GM12878 (cell line): ENCODE data around the gene FBXO15. TPM values are rescaled to one million over a fixed set of nuclear protein-coding genes. Genes with fewer than 3 reads are reported as not detected.
A peak's percentile ranks its signal among the peaks of the same experiment; 100 is the strongest.

Experiments
- ATAC-seq: fragments of 200-7000 bp; cut with Tn5 transposase; 3 replicates; pipeline ENCODE4 v1.9.1; 2020; ENCODE audit warnings: mild to moderate bottlenecking, moderate library complexity
- BruUV-seq: library from RNA; stranded (reverse); fragments of 400-500 nt; replicated peaks from 2 replicates; lab custom pipeline; 2021; lab: Mats Ljungman, UMichigan
- CTCF ChIA-PET: fragments of 300-600 bp; sonication (Branson Sonifier 250); formaldehyde crosslinking; extraction: SDS; loops from one replicate; lab custom pipeline; 2021; ENCODE audit warnings: inconsistent platforms; lab: Yijun Ruan, JAX
- POLR2A ChIA-PET: fragments of 350-600 bp; formaldehyde crosslinking; extraction: SDS; loops from one replicate; lab custom pipeline; 2021; ENCODE audit warnings: inconsistent platforms; lab: Charles Lee
- RAD21 ChIA-PET: fragments of 300-600 bp; sonication (Branson Sonifier 250); formaldehyde crosslinking; loops from one replicate; lab custom pipeline; 2023; ENCODE audit warnings: antibody characterized with exemption; ENCODE audit not compliant: unreplicated experiment; lab: Charles Lee
- SMC1A ChIA-PET: fragments of 300-600 bp; sonication (Branson Sonifier 250); formaldehyde crosslinking; loops from one replicate; lab custom pipeline; 2023; ENCODE audit not compliant: unreplicated experiment, uncharacterized antibody; lab: Charles Lee
- DNase-seq: peaks from one replicate; pipeline ENCODE4 v3.0.0-alpha.2; 2011; ENCODE audit warnings: low read depth, low spot score
- FAIRE-seq: peaks from 3 replicates; lab custom pipeline; 2011; peaks lifted over from hg19 to GRCh38; lab: Jason Lieb, UNC
- H2AFZ ChIP-seq: 2 replicates; pipeline ENCODE4 v1.6.0; 2011; ENCODE audit warnings: low read depth, low read length, control low read depth; ENCODE audit not compliant: control insufficient read depth
- H3K27ac ChIP-seq: 2 replicates; pipeline ENCODE4 v1.5.1; 2011; ENCODE audit warnings: control low read depth; ENCODE audit not compliant: control insufficient read depth, insufficient read depth
- H3K27me3 ChIP-seq, 2 experiments: replicated peaks in 1 of 2; 2 replicates each; pipeline versions ENCODE4 v1.6.0 to v1.6.1; 2011; ENCODE audit warnings: low read length in 1 of 2; ENCODE audit not compliant: control insufficient read depth in 2 of 2, insufficient read depth in 2 of 2
- H3K36me3 ChIP-seq, 2 experiments: 2 replicates each; pipeline ENCODE4 v1.5.1; 2011; ENCODE audit warnings: low read length in 1 of 2; ENCODE audit not compliant: control insufficient read depth in 2 of 2, insufficient read depth in 2 of 2
- H3K4me1 ChIP-seq: 2 replicates; pipeline ENCODE4 v1.6.1; 2011; ENCODE audit warnings: mild to moderate bottlenecking, low read length, moderate library complexity, mixed read lengths; ENCODE audit not compliant: control insufficient read depth, insufficient read depth
- H3K4me2 ChIP-seq: 2 replicates; pipeline ENCODE4 v1.6.0; 2011; ENCODE audit warnings: control low read depth; ENCODE audit not compliant: control insufficient read depth, insufficient read depth
- H3K4me3 ChIP-seq: fragments of 200-600 bp; sonication (generic); 2 replicates; pipeline ENCODE4 v1.5.1; 2016
- H3K79me2 ChIP-seq: 2 replicates; pipeline ENCODE4 v1.6.0; 2011; ENCODE audit warnings: low read length; ENCODE audit not compliant: control insufficient read depth, insufficient read depth
- H3K9ac ChIP-seq: 2 replicates; pipeline ENCODE4 v1.8.0; 2011; ENCODE audit warnings: low read length, control low read depth, mixed read lengths; ENCODE audit not compliant: control insufficient read depth, insufficient read depth
- H3K9me3 ChIP-seq: replicated peaks from 3 replicates; pipeline ENCODE4 v1.5.1; 2011; ENCODE audit warnings: mild to moderate bottlenecking, low read length; ENCODE audit not compliant: control insufficient read depth, insufficient read depth
- H4K20me1 ChIP-seq: 2 replicates; pipeline ENCODE4 v1.6.0; 2011; ENCODE audit not compliant: control insufficient read depth, insufficient read depth
- CHD1 ChIP-seq: IDR thresholded peaks from 2 replicates; pipeline ENCODE4 v1.6.1; 2012; ENCODE audit warnings: low read depth, low read length, improper control_type of control experiment
- CHD4 ChIP-seq: fragments of 200-600 bp; sonication (generic); IDR thresholded peaks from 2 replicates; pipeline ENCODE4 v1.6.1; 2016; ENCODE audit warnings: mild to moderate bottlenecking
- CREM ChIP-seq: IDR thresholded peaks from 2 replicates; pipeline ENCODE4 v1.6.1; 2014; ENCODE audit warnings: antibody characterized with exemption, low read depth
- CUX1 ChIP-seq: IDR thresholded peaks from 2 replicates; pipeline ENCODE4 v1.6.1; 2012; ENCODE audit warnings: improper control_type of control experiment, low read depth, low read length; ENCODE audit not compliant: insufficient replicate concordance
- JUNB ChIP-seq: IDR thresholded peaks from 2 replicates; pipeline ENCODE4 v1.6.1; 2016; ENCODE audit warnings: antibody characterized with exemption, mild to moderate bottlenecking
- KDM1A ChIP-seq: fragments of 200-600 bp; sonication (generic); IDR thresholded peaks from 2 replicates; pipeline ENCODE4 v1.6.1; 2016; ENCODE audit warnings: borderline replicate concordance
- NRF1 ChIP-seq: conservative IDR thresholded peaks from 2 replicates; pipeline ENCODE4 v1.6.1; 2011; ENCODE audit warnings: mild to moderate bottlenecking, low read depth, low read length, improper control_type of control experiment
- REST ChIP-seq: IDR thresholded peaks from 2 replicates; pipeline ENCODE4 v1.6.1; 2012; ENCODE audit warnings: mild to moderate bottlenecking, low read depth, low read length
- WGBS: methylation state at CpG from one replicate; pipeline ENCODE4 v1.1.6; 2016; ENCODE audit warnings: low lambda C conversion rate; ENCODE audit not compliant: insufficient replicate concordance, insufficient coverage; ENCODE audit errors: missing lambda C conversion rate; 5-methylcytosine and 5-hydroxymethylcytosine counted together
- in situ Hi-C: fragments of 300-500 bp; cut with MboI; formaldehyde crosslinking; loops from 9 replicates; pipeline ENCODE4 v1.14.3; 2018; ENCODE audit warnings: mixed read lengths
- intact Hi-C: fragments of 100-400 bp; cut with micrococcal nuclease; formaldehyde crosslinking; loops from one replicate; pipeline ENCODE4 v1.14.2; 2022; ENCODE audit not compliant: unreplicated experiment
- polyA plus RNA-seq, 11 experiments: library from polyadenylated mRNA; depleted of rRNA in 4 of 11; unstranded in 6 of 11; stranded (reverse) in 5 of 11; fragments of >200 nt; fragmentation: Nextera tagmentation in 4 of 11; fragmentation: Illumina TruSeq in 1 of 11; extraction: Ambion mirVana in 4 of 11; extraction: Trizol in 1 of 11; gene quantifications; 1 replicate in 1 of 11; 2 replicates in 10 of 11; pipeline versions ENCODE4 v1.2.1 to v1.2.3, GENCODE V29; 2011 to 2016; ENCODE audit warnings: inconsistent platforms in 2 of 11, missing spikeins in 2 of 11, low read depth in 1 of 11
- total RNA-seq, 4 experiments: library from RNA; depleted of rRNA in 3 of 4; stranded (reverse); fragments of >200 nt in 3 of 4; fragmentation: Illumina TruSeq in 1 of 4; extraction: Trizol in 1 of 4; gene quantifications; 2 replicates each; pipeline versions ENCODE4 v1.2.1 to v1.2.3, GENCODE V29; 2013 to 2021

Gene FBXO15
- total and polyA plus RNA-seq, 10 of the 15 experiments (the other 5 are each of a cell fraction or from before 2014, with no cell fraction given): 0.06 to 0.90 (median 0.22) TPM; not detected in 3

GRCh38 chr18:74063557-74063956 is 84.1 kb downstream of the FBXO15 start (continued):
- TF ChIP-seq CUX1: no peak
- TF ChIP-seq, all 136 proteins: peak for 0

- SMC1A ChIA-PET: no interaction called here
- ATAC-seq (peak; percentile 57), DNase-seq (no peak), FAIRE-seq (no peak)
- RAD21 ChIA-PET: no interaction called here
- in situ Hi-C loops (no loop called here), intact Hi-C loops (no loop called here)
- Histone ChIP-seq H2AFZ (no peak overlapping the region), H4K20me1 (no peaks in the 10 kb centered on the region), H3K36me3 (no peaks in the 10 kb centered on the region), H3K9ac (no peak overlapping the region), H3K4me3 (no peak overlapping the region), H3K4me1 (peaks cover 11% of the 10 kb centered on the region), H3K27ac (no peak overlapping the region), H3K79me2 (no peaks in the 10 kb centered on the region), H3K9me3 (no peaks in the 10 kb centered on the region), H3K4me2 (no peak overlapping the region; the same call in 1 of the 2 replicates), H3K27me3 (no peaks in the 10 kb centered on the region; a peak in 1 of 4 replicates)
- CTCF ChIA-PET: no interaction called here
- no TSS peak for BruUV-seq
- POLR2A ChIA-PET: no interaction called here
- 0% methylated on average over 3 of the region's 3 CpGs for WGBS
- TF ChIP-seq JUNB: no peak
- no peak for TF ChIP-seq CHD4
- no peak for TF ChIP-seq NRF1
- TF ChIP-seq KDM1A: no peak
- TF ChIP-seq REST: no peak
- no peak for TF ChIP-seq CHD1
- TF ChIP-seq CREM: no peak
Measured at GRCh38 chr18:74063023-74063422, 84.6 kb downstream of the FBXO15 start.
